ENCODE results near the gene FIP1L1.
"Not testable (repeated sequence)": the region's sequence is repeated elsewhere in the genome, so short reads cannot be mapped to it uniquely, and the experiment has no call there.

Gene FIP1L1

DNA sequence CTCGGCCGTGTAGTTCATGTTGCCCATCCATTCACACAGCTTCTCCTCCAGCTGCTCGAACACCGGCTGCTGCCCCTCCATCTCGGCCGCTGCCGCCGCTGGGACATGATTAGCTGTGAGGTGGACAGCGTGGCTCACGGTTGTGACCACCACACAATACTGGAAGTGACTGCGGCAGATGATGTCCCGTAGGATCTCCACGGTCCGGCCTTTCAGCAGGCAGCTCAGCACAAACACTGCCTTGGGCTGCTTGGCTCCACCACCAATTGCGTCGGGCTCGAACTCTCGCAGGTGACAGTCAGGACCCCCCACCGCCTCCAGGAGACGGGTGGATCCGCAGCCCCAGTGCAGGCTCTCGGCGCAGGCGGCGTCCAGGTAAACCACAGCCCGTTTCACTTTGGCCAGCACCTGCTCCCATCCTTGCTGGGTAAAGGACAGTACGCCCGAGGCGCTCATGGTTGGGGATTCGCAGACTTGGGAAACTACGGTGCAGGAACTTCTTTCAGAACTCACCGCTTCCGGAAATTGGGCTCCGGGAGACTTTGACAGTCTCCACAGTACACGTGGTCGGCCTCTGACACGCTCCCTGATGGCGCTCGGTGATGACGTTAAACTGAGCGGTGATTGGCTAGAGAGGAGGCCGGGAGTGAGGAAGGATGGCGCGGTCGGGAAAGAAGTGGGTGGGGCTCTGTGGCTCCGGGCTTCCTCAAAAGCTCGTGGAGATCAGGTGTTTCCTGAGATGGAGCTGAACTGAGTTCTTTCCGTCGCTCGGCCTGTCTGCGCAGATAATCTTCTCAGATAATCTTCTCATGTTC, 11.7 kb upstream of the FIP1L1 start, which contains the start of gene SCFD2:
Gene SCFD2 (minus strand): TSS at position 576 of the 815 bp plus-strand sequence.
- H3K4me3 Mint-ChIP-seq = peak within 1 kb of the TSS; percentile 79
- H3K9me3 Mint-ChIP-seq = no peaks in the 10 kb centered on the region
- H3K36me3 Mint-ChIP-seq = peaks cover 13% of the 10 kb centered on the region
- ATAC-seq = peak; percentile 99
- H3K4me1 Mint-ChIP-seq = peaks cover 38% of the 10 kb centered on the region
- peak within 1 kb of the TSS; percentile 93 for H3K27ac Mint-ChIP-seq
- peak; percentile 95 to 98 for DNase-seq (ENCODE audit: low spot score in 2 of 2)

DNA sequence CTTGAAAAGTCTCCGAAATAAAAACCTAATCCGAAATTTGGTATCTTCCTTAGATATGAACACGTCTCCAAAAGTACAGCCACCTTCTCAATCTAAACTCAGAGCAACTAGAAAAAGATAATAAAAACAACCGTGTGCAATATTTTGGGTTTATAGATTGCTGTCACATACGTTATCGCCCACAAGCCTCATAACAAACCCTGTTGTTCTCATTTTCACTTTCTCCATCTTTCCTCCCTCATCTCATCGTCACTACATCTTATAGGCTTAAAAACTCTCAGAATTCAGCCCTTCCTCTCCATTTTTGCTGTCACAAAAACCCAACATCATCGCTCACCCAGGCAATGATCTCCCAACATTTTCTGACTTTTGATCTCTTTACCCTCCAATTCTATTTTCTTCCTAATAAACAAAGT, 11.1 kb upstream of the FIP1L1 start:
- DNase-seq (ENCODE audit: low spot score in 2 of 2) (no peak), ATAC-seq (peak; percentile 57)
- H3K27ac Mint-ChIP-seq = peak overlapping the region; percentile 93
- H3K36me3 Mint-ChIP-seq = peaks cover 13% of the 10 kb centered on the region
- H3K4me3 Mint-ChIP-seq = peak overlapping the region; percentile 79
- H3K9me3 Mint-ChIP-seq = no peaks in the 10 kb centered on the region
- H3K4me1 Mint-ChIP-seq = peaks cover 33% of the 10 kb centered on the region

DNA sequence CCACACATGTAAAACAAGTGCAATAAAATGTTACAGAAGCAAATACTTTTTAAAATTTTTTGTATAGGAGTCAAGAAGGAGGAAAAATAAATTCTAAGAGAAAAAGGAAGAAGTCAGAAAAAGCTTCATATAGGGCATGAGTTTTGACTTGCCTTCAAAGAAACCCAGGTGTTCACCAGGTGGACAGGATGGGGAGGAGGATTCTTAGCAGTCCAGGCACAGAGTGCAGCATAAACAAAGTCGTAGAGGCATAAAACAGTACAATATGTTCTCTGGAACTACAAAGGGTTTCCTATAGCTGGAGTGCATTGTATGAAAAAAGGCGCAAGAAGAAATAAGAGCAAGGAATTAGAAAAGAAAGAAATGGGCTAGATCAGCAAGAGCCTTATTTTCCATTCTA, 9.7 kb upstream of the FIP1L1 start:
- Mint-ChIP-seq H3K36me3 (peaks cover 13% of the 10 kb centered on the region), H3K4me1 (peaks cover 22% of the 10 kb centered on the region), H3K9me3 (no peaks in the 10 kb centered on the region), H3K27ac (no peak overlapping the region), H3K4me3 (no peak overlapping the region)
- no peak for ATAC-seq
- no peak for DNase-seq (ENCODE audit: low spot score in 2 of 2)

DNA sequence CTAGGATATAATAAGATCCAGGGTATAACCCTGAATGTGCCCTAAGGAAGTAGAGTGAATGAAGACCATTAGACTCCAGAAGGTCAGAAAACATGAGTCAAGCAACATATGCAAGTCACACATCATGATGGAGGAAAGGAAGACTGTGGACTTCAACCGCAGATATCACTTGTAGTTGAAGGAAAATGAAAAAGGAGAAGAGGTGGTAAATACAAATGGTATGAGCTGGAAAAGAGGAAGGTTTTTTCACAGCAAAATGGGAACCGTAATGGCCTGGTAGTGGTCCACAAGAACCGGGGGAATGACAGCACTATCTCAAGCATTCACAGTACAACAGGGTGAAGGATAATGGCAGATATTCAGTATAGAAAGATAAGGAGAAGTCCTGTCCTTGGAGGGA, 6.4 kb upstream of the FIP1L1 start:
- Mint-ChIP-seq H3K36me3 (peaks cover 2% of the 10 kb centered on the region), H3K9me3 (no peaks in the 10 kb centered on the region), H3K27ac (no peak overlapping the region), H3K4me1 (peaks cover 8% of the 10 kb centered on the region), H3K4me3 (no peak overlapping the region)
- ATAC-seq (no peak), DNase-seq (ENCODE audit: low spot score in 2 of 2) (no peak)

DNA sequence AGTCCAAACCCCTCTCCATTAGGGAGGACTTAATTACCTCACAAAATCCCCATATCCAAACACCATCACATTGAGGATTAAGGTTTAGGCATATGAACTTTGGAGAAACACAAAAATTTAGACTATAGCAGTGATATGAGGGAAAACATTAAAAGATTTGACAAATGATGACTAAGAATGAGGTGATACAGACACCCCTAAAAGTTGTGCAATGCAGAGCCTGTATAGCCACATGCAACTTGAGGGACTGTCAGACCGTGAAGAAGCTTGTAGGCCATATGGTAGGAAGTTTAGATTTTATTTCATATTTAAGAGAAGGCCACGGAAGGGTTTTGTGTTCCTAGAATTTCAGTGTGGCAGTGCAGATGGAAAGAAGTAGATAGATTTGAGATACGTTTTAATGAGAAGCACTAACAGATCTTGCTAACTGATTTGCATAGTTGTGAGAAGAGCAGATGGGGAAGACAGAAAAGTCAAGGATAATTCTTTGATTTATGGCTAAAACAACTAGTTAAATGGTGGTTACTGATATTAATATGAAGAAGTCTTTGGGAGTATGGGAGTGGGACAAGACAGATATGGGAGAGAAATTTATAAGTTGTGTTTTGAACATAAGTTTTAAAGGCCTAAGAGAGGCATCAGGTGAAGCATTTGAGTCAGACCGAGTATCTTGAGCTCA, 5.5 kb upstream of the FIP1L1 start:
- peaks cover 3% of the 10 kb centered on the region for H3K36me3 Mint-ChIP-seq
- peaks cover 2% of the 10 kb centered on the region for H3K4me1 Mint-ChIP-seq
- H3K4me3 Mint-ChIP-seq = no peak overlapping the region
- H3K9me3 Mint-ChIP-seq = no peaks in the 10 kb centered on the region
- DNase-seq (ENCODE audit: low spot score in 2 of 2) (no peak), ATAC-seq (no peak)
- H3K27ac Mint-ChIP-seq = no peak overlapping the region

DNA sequence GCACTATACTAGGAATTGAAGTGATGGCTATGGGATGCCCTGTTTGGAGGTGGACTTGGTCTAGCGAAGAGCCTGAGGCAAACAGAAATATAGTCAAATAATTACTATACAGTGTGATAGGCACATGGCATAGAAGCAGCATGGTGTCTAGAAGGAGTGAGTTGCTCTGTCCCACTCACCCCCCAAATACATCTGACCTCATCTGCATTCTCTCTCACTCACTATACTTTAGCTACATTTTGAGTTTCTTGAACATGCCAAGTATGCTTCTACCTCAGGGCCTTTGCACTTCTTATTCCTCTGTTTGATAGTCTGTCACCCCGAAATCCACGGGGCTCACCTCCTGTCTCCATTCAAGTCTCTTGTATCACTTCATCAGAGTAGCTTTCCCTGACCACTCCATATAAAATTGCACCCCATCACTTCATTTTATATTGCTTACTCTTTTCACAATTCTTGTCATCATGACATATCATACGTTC, 2.6 kb upstream of the FIP1L1 start:
- no peak for ATAC-seq
- no peak overlapping the region for H3K27ac Mint-ChIP-seq
- H3K4me1 Mint-ChIP-seq = peaks cover 16% of the 10 kb centered on the region
- no peak overlapping the region for H3K4me3 Mint-ChIP-seq
- no peaks in the 10 kb centered on the region for H3K9me3 Mint-ChIP-seq
- DNase-seq (ENCODE audit: low spot score in 2 of 2) = no peak
- peaks cover 23% of the 10 kb centered on the region for H3K36me3 Mint-ChIP-seq

DNA sequence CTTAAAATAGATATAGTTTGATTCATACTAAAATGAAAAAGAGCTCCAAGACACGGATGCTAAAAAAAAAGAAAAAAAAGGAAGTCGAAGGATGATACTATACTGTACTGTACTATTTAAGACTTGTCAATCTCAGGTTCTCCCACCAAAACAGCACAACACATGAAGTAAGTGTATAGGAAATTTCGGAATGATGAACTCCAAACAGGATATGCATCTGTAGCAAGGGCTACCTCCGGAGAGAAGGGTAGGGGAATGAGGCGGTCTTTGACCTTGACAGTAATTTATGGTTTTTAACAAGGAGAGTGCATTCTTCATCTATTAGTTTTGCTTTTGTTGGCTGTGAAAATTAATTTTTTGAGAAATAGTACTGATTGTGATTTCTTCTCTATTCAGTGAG, 541 bp upstream of the FIP1L1 start:
- peaks cover 42% of the 10 kb centered on the region for H3K36me3 Mint-ChIP-seq
- no peaks in the 10 kb centered on the region for H3K9me3 Mint-ChIP-seq
- DNase-seq (ENCODE audit: low spot score in 2 of 2) (no peak), ATAC-seq (no peak)
- peak overlapping the region; percentile 99 for H3K27ac Mint-ChIP-seq
- H3K4me1 Mint-ChIP-seq = peaks cover 24% of the 10 kb centered on the region
- peak overlapping the region; percentile 87 for H3K4me3 Mint-ChIP-seq

DNA sequence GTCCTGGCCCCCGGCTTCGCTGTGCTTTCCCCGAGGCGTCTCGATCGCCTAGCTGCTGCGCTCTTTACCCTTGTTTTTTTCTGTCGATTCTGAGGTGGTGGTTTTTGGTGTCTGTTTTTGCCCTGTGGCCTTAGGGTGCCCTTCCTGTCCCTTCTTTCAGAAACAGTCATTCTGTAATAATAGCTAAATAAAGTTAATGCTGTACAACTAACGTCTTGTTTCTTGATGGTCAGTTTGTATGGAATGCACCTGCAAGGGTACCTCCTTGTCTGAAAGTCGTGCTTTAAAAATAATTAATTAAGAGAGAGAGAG, 686 bp downstream of the FIP1L1 start:
- H3K4me3 Mint-ChIP-seq = peak overlapping the region; percentile 87
- DNase-seq (ENCODE audit: low spot score in 2 of 2) (no peak), ATAC-seq (no peak)
- peaks cover 24% of the 10 kb centered on the region for H3K4me1 Mint-ChIP-seq
- peaks cover 54% of the 10 kb centered on the region for H3K36me3 Mint-ChIP-seq
- H3K9me3 Mint-ChIP-seq = no peaks in the 10 kb centered on the region
- H3K27ac Mint-ChIP-seq = peak overlapping the region; percentile 99

DNA sequence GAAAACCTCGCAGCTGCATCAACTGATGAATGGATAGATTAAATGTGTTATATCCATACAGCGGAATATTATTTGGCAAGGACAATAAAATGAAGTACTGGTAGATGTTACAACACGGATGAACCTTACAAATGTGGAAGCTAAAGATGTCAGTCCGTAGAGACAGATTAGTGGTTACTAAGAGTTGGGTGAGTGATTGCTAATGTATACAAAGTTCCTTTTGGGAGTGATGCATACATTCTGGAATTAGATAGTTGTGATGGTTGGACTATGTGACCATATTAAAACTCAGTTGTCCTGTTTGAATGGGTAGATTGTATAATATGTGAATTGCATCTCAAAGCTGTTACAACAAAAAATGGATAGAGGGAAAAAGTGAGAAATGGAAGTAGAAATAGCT, 2.8 kb downstream of the FIP1L1 start:
- ATAC-seq (no peak), DNase-seq (ENCODE audit: low spot score in 2 of 2) (no peak)
- peaks cover 24% of the 10 kb centered on the region for H3K4me1 Mint-ChIP-seq
- H3K9me3 Mint-ChIP-seq = no peaks in the 10 kb centered on the region
- no peak overlapping the region for H3K27ac Mint-ChIP-seq
- peaks cover 75% of the 10 kb centered on the region for H3K36me3 Mint-ChIP-seq
- no peak overlapping the region for H3K4me3 Mint-ChIP-seq

DNA sequence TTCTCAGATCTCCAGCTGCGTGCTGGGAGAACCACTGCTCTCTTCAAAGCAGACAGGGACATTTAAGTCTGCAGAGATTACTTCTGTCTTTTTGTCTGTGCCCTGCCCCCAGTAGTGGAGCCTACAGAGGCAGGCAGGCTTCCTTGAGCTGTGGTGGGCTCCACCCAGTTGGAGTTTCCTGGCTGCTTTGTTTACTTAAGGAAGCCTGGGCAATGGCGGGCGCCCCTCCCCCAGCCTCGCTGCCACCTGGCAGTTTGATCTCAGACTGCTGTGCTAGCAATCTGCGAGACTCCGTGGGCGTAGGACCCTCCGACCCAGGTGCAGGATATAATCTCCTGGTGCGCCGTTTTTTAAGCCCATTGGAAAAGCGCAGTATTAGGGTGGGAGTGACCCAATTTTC, 32.0 kb downstream of the FIP1L1 start:
- Mint-ChIP-seq H3K36me3 (peaks cover 37% of the 10 kb centered on the region), H3K4me1 (peaks cover 39% of the 10 kb centered on the region)
- not testable (repeated sequence) for H3K27ac Mint-ChIP-seq; DNase-seq (ENCODE audit: low spot score in 2 of 2); ATAC-seq; H3K4me3 Mint-ChIP-seq; H3K9me3 Mint-ChIP-seq

DNA sequence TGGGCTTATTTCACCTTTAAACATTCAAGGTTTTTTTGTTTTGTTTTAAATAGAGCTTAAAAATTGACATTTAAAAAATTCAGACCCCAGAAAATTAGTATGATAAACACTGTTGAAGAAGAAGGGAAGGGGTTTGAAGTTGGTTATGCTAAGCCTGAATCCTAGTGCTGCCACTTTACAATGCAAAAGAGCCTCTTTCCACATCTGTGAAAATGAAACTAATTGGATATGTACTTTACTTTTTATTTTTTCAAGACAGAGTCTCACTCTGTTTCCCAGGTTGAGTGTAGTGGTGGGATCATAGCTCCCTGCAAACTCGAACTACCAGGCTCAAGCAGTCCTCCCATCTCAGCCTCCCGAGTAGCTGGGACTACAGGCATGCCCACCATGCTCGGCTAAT, 41.8 kb downstream of the FIP1L1 start:
- H3K27ac Mint-ChIP-seq = no peak overlapping the region
- peaks cover 54% of the 10 kb centered on the region for H3K36me3 Mint-ChIP-seq
- H3K9me3 Mint-ChIP-seq = no peaks in the 10 kb centered on the region
- no peak for ATAC-seq
- no peak for DNase-seq (ENCODE audit: low spot score in 2 of 2)
- H3K4me1 Mint-ChIP-seq = peaks cover 6% of the 10 kb centered on the region
- no peak overlapping the region for H3K4me3 Mint-ChIP-seq

DNA sequence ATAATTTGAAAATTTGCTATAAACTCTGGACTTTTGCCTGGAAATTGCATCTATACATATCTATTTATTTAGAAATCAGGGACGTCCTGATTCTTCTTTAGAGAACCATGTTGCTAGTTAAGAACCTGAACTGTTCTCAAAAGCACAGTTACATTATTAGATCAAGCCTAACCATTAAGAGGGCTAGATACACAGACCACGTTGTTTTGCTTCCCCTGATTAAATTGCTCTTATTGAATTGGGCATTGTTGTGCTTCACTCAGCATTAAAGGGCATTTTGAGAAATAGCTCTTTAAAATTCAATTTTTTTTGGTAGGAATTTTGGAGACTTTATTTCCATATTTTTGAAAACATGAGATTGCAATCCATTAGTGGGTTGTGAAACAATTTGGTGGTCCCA, 44.4 kb downstream of the FIP1L1 start:
- Mint-ChIP-seq H3K36me3 (peaks cover 54% of the 10 kb centered on the region), H3K4me3 (no peak overlapping the region), H3K9me3 (no peaks in the 10 kb centered on the region), H3K4me1 (peaks cover 6% of the 10 kb centered on the region), H3K27ac (no peak overlapping the region)
- DNase-seq (ENCODE audit: low spot score in 2 of 2) (no peak), ATAC-seq (no peak)

DNA sequence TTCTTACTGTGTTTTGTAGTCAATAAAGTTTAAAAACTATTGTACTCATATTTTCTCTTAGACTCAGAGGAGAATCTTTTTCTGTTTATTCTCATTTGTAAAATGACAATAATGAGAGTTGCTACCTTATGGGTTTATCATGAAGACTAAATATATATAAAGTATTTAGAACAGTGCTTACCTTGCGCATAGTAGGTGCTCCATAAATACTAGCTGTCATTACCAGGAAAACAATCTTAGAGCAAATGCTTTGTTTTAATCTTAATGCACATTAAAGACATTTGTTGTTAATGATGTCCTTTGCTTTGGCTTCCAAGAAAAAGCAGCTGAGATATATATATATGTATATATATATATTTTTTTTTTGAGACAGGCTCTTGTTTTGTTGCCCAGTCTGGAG, 44.9 kb downstream of the FIP1L1 start:
- no peak for ATAC-seq
- H3K4me1 Mint-ChIP-seq = peaks cover 6% of the 10 kb centered on the region
- H3K27ac Mint-ChIP-seq = no peak overlapping the region
- H3K4me3 Mint-ChIP-seq = no peak overlapping the region
- H3K9me3 Mint-ChIP-seq = no peaks in the 10 kb centered on the region
- peaks cover 53% of the 10 kb centered on the region for H3K36me3 Mint-ChIP-seq
- DNase-seq (ENCODE audit: low spot score in 2 of 2) = no peak

DNA sequence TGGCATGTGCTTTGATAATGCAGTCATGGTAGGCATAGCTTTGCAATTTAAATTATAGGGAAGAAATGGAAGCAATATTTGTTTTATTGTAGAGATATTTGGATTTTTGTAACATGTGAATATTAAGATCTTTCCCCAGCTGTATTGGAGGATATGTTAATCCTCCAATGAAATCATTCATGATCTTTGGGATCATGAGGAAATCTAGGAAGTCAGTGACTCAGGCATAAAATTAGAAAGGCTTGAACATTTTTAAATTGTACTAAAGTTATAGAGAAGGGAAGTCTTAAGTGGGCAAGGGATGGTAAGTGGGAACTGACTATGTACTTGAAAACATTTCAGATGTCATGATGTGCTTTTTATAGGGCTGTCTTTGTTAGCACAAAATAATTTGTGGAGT, 46.8 kb downstream of the FIP1L1 start:
- Mint-ChIP-seq H3K9me3 (no peaks in the 10 kb centered on the region), H3K36me3 (peaks cover 58% of the 10 kb centered on the region), H3K4me1 (no peaks in the 10 kb centered on the region), H3K27ac (no peak overlapping the region), H3K4me3 (no peak overlapping the region)
- DNase-seq (ENCODE audit: low spot score in 2 of 2) (no peak), ATAC-seq (no peak)

DNA sequence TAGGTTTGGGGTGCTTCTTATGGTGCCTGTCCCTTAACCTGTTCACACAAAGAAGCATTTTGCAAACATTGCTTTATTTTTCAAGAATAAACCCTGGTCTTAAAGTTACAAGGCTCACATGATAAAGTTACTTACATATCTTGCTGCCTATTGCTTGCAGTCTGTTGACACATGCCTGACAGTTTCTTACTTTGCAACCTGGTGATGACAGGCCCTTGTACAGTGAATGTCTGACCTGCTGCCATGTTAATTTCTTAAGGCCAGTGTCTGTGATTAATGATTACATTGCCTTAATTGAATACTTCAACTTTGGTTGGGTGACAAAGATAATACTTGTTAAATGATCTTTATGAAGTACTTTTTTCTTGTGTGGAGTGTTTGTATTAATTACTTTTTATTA, 49.9 kb downstream of the FIP1L1 start:
- Mint-ChIP-seq H3K4me1 (peaks cover 14% of the 10 kb centered on the region), H3K4me3 (no peak overlapping the region), H3K9me3 (no peaks in the 10 kb centered on the region), H3K27ac (no peak overlapping the region), H3K36me3 (peaks cover 74% of the 10 kb centered on the region)
- DNase-seq (ENCODE audit: low spot score in 2 of 2) = no peak
- no peak for ATAC-seq

DNA sequence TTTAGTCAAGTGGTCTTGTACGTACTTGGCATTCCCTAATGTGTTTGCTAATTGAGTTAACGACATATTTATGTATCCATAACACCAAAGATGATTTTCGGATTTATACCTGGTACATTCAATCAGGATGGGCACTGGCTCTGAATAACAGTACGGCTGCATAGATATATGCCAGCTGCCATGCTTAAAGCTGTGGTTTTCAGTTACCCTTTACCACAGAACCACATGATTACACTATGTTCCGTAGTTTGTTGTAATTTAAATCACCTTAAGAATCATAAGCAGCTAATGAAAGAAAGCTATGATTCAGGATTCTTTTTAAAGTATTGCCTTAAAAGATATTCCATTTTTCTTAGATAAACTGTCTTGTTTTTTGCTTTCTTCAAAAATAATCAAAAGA, 53.6 kb downstream of the FIP1L1 start:
- DNase-seq (ENCODE audit: low spot score in 2 of 2) = no peak
- Mint-ChIP-seq H3K27ac (no peak overlapping the region), H3K36me3 (peaks cover 97% of the 10 kb centered on the region), H3K4me3 (no peak overlapping the region), H3K4me1 (peaks cover 21% of the 10 kb centered on the region), H3K9me3 (no peaks in the 10 kb centered on the region)
- peak; percentile 87 for ATAC-seq

All from stimulated activated effector memory CD8-positive, alpha-beta T cell treated with anti-CD3 and anti-CD28 coated beads, Interleukin-12 subunit alpha, Interleukin-12 subunit beta, amount 100 ng/mL, for 72 hours (primary cell).